Caco-2 (cell line): ENCODE data around the gene IER5L. TPM values are rescaled to one million over a fixed set of nuclear protein-coding genes. Genes with fewer than 3 reads are reported as not detected.

Source experiments
- BruUV-seq: library from RNA; stranded (reverse); fragments of 400-500 nt; replicated peaks from 2 replicates; lab custom pipeline; 2021; lab: Mats Ljungman, UMichigan
- CTCF ChIA-PET: fragments of 300-600 bp; sonication (Branson Sonifier 250); formaldehyde crosslinking; loops from one replicate; lab custom pipeline; 2022; ENCODE audit warnings: antibody characterized with exemption; lab: Charles Lee
- POLR2A ChIA-PET: fragments of 300-600 bp; sonication (Branson Sonifier 250); formaldehyde crosslinking; loops from one replicate; lab custom pipeline; 2022; ENCODE audit warnings: antibody characterized with exemption; lab: Charles Lee
- DNase-seq, 2 experiments: peaks; one replicate each; pipeline versions ENCODE4 v3.0.0 to v3.0.0-alpha.2; 2020 to 2022
- H3K27me3 ChIP-seq: replicated peaks from 2 replicates; pipeline ENCODE4 v1.6.0; 2011; ENCODE audit warnings: low read length; ENCODE audit not compliant: control insufficient read depth, insufficient read depth
- H3K36me3 ChIP-seq: 2 replicates; pipeline ENCODE4 v1.5.1; 2011; ENCODE audit warnings: low read length; ENCODE audit not compliant: control insufficient read depth, insufficient read depth
- H3K4me1 ChIP-seq: fragments of 250-450 bp; sonication (Bioruptor Pico); 2 replicates; pipeline ENCODE4 v1.5.1; 2020; ENCODE audit warnings: mild to moderate bottlenecking
- H3K4me3 ChIP-seq: 2 replicates; pipeline ENCODE4 v1.5.1; 2011; ENCODE audit warnings: low read depth, mild to moderate bottlenecking, control low read depth, low read length
- H3K9me3 ChIP-seq: fragments of 250-450 bp; sonication (Bioruptor Pico); 2 replicates; pipeline ENCODE4 v1.5.1; 2020; ENCODE audit warnings: mild to moderate bottlenecking, moderate library complexity
- H3K27ac Mint-ChIP-seq: one replicate; pipeline ENCODE4 v1.8.0; 2022; ENCODE audit warnings: mixed read lengths; ENCODE audit not compliant: unreplicated experiment
- H3K27me3 Mint-ChIP-seq: one replicate; pipeline ENCODE4 v1.8.0; 2022; ENCODE audit warnings: mixed read lengths; ENCODE audit not compliant: insufficient read depth, unreplicated experiment
- H3K36me3 Mint-ChIP-seq: one replicate; pipeline ENCODE4 v1.8.0; 2022; ENCODE audit warnings: mild to moderate bottlenecking, mixed read lengths; ENCODE audit not compliant: insufficient read depth, unreplicated experiment
- H3K4me1 Mint-ChIP-seq: one replicate; pipeline ENCODE4 v1.8.0; 2022; ENCODE audit warnings: low read depth, mixed read lengths; ENCODE audit not compliant: unreplicated experiment
- H3K4me3 Mint-ChIP-seq: one replicate; pipeline ENCODE4 v1.8.0; 2022; ENCODE audit warnings: mild to moderate bottlenecking, moderate library complexity, mixed read lengths; ENCODE audit not compliant: unreplicated experiment
- H3K9me3 Mint-ChIP-seq: one replicate; pipeline ENCODE4 v1.8.0; 2022; ENCODE audit warnings: mixed read lengths; ENCODE audit not compliant: unreplicated experiment
- CTCF ChIP-seq, 2 experiments: fragments of 200-600 bp in 1 of 2; IDR thresholded peaks; 1 replicate in 1 of 2; 2 replicates in 1 of 2; pipeline versions ENCODE4 v1.5.1 to v1.8.0; 2011 to 2022; ENCODE audit warnings: antibody characterized with exemption in 1 of 2, control low read depth in 1 of 2, inconsistent platforms in 1 of 2, low read depth in 1 of 2, low read length in 1 of 2, mild to moderate bottlenecking in 1 of 2, moderate library complexity in 1 of 2; ENCODE audit not compliant: insufficient read depth in 1 of 2, severe bottlenecking in 1 of 2, unreplicated experiment in 1 of 2
- intact Hi-C: fragments of 100-400 bp; cut with micrococcal nuclease; formaldehyde crosslinking; loops from one replicate; pipeline ENCODE4 v1.10.0; 2022; ENCODE audit not compliant: unreplicated experiment
- total RNA-seq: library from RNA; stranded (reverse); gene quantifications from 2 replicates; pipeline ENCODE4 v1.2.3, GENCODE V29; 2022

The IER5L gene
- total RNA-seq, 1 experiment from 2014 or later, result 3.9 TPM

DNA sequence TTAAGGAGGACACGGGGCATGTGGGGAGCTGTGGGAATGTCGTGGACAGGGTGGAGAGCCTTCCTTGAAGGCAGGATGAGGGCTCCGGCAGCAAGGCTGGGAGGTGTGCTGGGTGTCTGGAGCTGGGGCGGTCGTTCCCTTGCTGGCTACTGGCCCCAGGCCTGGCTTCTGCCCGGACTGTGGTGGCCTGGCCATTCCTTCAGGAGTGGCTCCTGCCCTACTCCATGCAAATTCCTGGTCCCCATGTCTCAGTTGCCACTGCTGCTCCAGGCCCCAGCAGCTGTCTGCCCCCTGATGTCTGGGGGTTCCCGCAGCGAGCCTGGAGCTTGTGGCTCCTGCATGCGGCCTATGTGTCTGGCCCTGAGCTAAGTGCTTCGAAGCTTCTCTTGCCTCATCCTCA, 21.9 kb downstream of the IER5L start:
- Mint-ChIP-seq H3K4me3 (no peak overlapping the region), H3K27me3 (no peaks in the 10 kb centered on the region), H3K36me3 (peaks cover 9% of the 10 kb centered on the region), H3K4me1 (no peaks in the 10 kb centered on the region), H3K27ac (no peak overlapping the region), H3K9me3 (peaks cover 3% of the 10 kb centered on the region)
- no peak for DNase-seq
- Histone ChIP-seq H3K27me3 (no peaks in the 10 kb centered on the region), H3K36me3 (no peaks in the 10 kb centered on the region), H3K4me3 (no peak overlapping the region), H3K4me1 (no peaks in the 10 kb centered on the region), H3K9me3 (no peaks in the 10 kb centered on the region)
- ChIA-PET POLR2A (no interaction called here), CTCF (no interaction called here)
- no TSS peak for BruUV-seq
- intact Hi-C loops, result no loop called here
- no peak for TF ChIP-seq CTCF (IDR thresholded peaks at IDR 0.05; ENCODE audit: insufficient read depth in 1 of 2, low read depth in 1 of 2, low read length in 1 of 2, severe bottlenecking in 1 of 2, unreplicated experiment in 1 of 2)

DNA sequence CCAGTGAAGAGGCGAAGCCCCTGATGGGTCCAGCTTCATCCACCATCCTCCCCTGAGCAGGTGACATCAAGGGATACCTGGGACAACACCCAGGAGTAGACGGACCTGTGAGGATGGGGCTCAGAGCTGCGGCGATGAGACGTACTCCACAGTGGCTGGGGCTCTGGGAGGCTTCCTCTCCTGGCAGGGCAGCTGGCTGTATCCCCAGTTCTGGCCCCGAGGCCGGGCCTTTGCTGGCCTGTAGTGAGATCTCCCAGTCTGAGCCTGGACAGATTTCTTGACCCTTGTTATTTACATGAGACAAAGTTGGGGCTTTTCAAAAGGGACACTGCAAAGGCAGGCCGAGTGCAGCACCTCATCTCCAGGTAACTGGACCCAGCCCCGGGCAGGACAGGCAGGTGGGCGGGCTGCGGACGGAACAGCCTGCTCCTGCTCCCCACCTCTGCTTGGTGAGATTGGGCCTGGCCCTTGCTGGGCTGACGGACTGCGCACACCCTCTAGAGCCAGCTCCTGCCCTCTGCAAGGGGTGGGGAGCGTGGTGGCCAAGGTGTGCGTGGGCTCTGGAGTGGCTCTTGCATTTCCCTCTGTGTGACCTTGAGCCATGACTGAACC, 23.1 kb downstream of the IER5L start:
- intact Hi-C loops, result no loop called here
- Histone ChIP-seq H3K9me3 (no peaks in the 10 kb centered on the region), H3K27me3 (no peaks in the 10 kb centered on the region), H3K4me3 (no peak overlapping the region), H3K4me1 (no peaks in the 10 kb centered on the region), H3K36me3 (no peaks in the 10 kb centered on the region)
- ChIA-PET POLR2A (no interaction called here), CTCF (no interaction called here)
- H3K4me3 Mint-ChIP-seq, result no peak overlapping the region
- no TSS peak for BruUV-seq
- TF ChIP-seq CTCF (IDR thresholded peaks at IDR 0.05; ENCODE audit: insufficient read depth in 1 of 2, low read depth in 1 of 2, low read length in 1 of 2, severe bottlenecking in 1 of 2, unreplicated experiment in 1 of 2), result no peak
- H3K9me3 Mint-ChIP-seq, result no peaks in the 10 kb centered on the region
- H3K36me3 Mint-ChIP-seq, result peaks cover 17% of the 10 kb centered on the region
- no peak for DNase-seq
- no peaks in the 10 kb centered on the region for H3K27me3 Mint-ChIP-seq
- no peak overlapping the region for H3K27ac Mint-ChIP-seq
- no peaks in the 10 kb centered on the region for H3K4me1 Mint-ChIP-seq

GRCh38 chr9:129151469-129151868, 26.6 kb downstream of the IER5L start:
- CTCF ChIA-PET, result interaction anchor here (1.0 to 2.1 kb wide), 3 partner anchors 9 to 22 kb away, joined by 3 to 8 read pairs (median 3); no protein-coding TSS in a partner anchor

More at GRCh38 chr9:129151469-129151868, 26.6 kb downstream of the IER5L start:
- intact Hi-C loops, result no loop called here
- H3K27me3 ChIP-seq, result no peaks in the 10 kb centered on the region
- no peaks in the 10 kb centered on the region for H3K27me3 Mint-ChIP-seq
- no peak overlapping the region for H3K4me3 ChIP-seq
- H3K36me3 Mint-ChIP-seq, result peaks cover 25% of the 10 kb centered on the region
- H3K9me3 ChIP-seq, result no peaks in the 10 kb centered on the region
- no peaks in the 10 kb centered on the region for H3K9me3 Mint-ChIP-seq
- POLR2A ChIA-PET, result no interaction called here
- peaks cover 7% of the 10 kb centered on the region for H3K4me1 Mint-ChIP-seq
- H3K4me3 Mint-ChIP-seq, result no peak overlapping the region
- no peak for DNase-seq
- BruUV-seq, result no TSS peak
- H3K27ac Mint-ChIP-seq, result no peak overlapping the region
- no peak for TF ChIP-seq CTCF (IDR thresholded peaks at IDR 0.05; ENCODE audit: insufficient read depth in 1 of 2, low read depth in 1 of 2, low read length in 1 of 2, severe bottlenecking in 1 of 2, unreplicated experiment in 1 of 2)
- no peaks in the 10 kb centered on the region; the same call in none of the 2 replicates for H3K36me3 ChIP-seq
- H3K4me1 ChIP-seq, result peaks cover 6% of the 10 kb centered on the region
